Mesendoderm (in vitro differentiated cells): ENCODE measurements around the gene LRGUK.

Experiments
- DNase-seq: peaks from one replicate; pipeline ENCODE4 v3.0.0; 2013
- H2AK5ac ChIP-seq: 2 replicates; pipeline ENCODE4 v1.6.1; 2013; ENCODE audit warnings: low read length, inconsistent platforms
- H2BK120ac ChIP-seq: 2 replicates; pipeline ENCODE4 v1.6.1; 2013; ENCODE audit warnings: low read depth, mild to moderate bottlenecking, low read length, moderate library complexity, mixed read lengths
- H2BK15ac ChIP-seq: replicated peaks from 2 replicates; pipeline ENCODE4 v1.6.1; 2013; ENCODE audit warnings: low read depth, mild to moderate bottlenecking, moderate library complexity
- H2BK5ac ChIP-seq: 2 replicates; pipeline ENCODE4 v1.6.1; 2013; ENCODE audit warnings: low read length, inconsistent platforms
- H3K18ac ChIP-seq: 2 replicates; pipeline ENCODE4 v1.6.1; 2013; ENCODE audit warnings: mild to moderate bottlenecking, low read length, mixed read lengths
- H3K23ac ChIP-seq: one replicate; pipeline ENCODE4 v1.6.1; 2013; ENCODE audit warnings: low read length
- H3K27ac ChIP-seq: 2 replicates; pipeline ENCODE4 v1.5.1; 2013; ENCODE audit warnings: low read depth, mild to moderate bottlenecking, inconsistent platforms, low read length, moderate library complexity
- H3K27me3 ChIP-seq: 2 replicates; pipeline ENCODE4 v1.6.1; 2013; ENCODE audit warnings: low read length, control low read depth, mild to moderate bottlenecking, inconsistent platforms; ENCODE audit not compliant: insufficient read depth, poor library complexity
- H3K36me3 ChIP-seq: 2 replicates; pipeline ENCODE4 v1.6.1; 2013; ENCODE audit warnings: low read length, inconsistent platforms; ENCODE audit not compliant: control insufficient read depth, insufficient read depth
- H3K4ac ChIP-seq: one replicate; pipeline ENCODE4 v1.6.1; 2013; ENCODE audit warnings: low read depth, mild to moderate bottlenecking, low read length, moderate library complexity
- H3K4me1 ChIP-seq: 2 replicates; pipeline ENCODE4 v1.6.1; 2013; ENCODE audit warnings: low read depth, low read length, inconsistent platforms; ENCODE audit not compliant: control insufficient read depth
- H3K4me2 ChIP-seq: 2 replicates; pipeline ENCODE4 v1.6.1; 2013; ENCODE audit warnings: low read length
- H3K4me3 ChIP-seq: 2 replicates; pipeline ENCODE4 v1.5.1; 2013; ENCODE audit warnings: mild to moderate bottlenecking, low read length
- H3K56ac ChIP-seq: one replicate; pipeline ENCODE4 v1.6.1; 2013; ENCODE audit warnings: low read length
- H3K79me1 ChIP-seq: 2 replicates; pipeline ENCODE4 v1.6.1; 2013; ENCODE audit warnings: low read length, inconsistent platforms
- H3K79me2 ChIP-seq: 2 replicates; pipeline ENCODE4 v1.6.1; 2013; ENCODE audit warnings: mild to moderate bottlenecking, low read length; ENCODE audit not compliant: control insufficient read depth, insufficient read depth
- H3K9ac ChIP-seq: 2 replicates; pipeline ENCODE4 v1.6.1; 2013; ENCODE audit warnings: low read length, inconsistent platforms
- H4K5ac ChIP-seq: one replicate; pipeline ENCODE4 v1.6.1; 2013; ENCODE audit warnings: low read length
- H4K8ac ChIP-seq: one replicate; pipeline ENCODE4 v1.6.1; 2013; ENCODE audit warnings: low read depth, mild to moderate bottlenecking, control low read depth, low read length, moderate library complexity
- WGBS: extraction: QIAGEN DNeasy Blood & Tissue Kit; methylation state at CpG from one replicate; pipeline ENCODE4 v1.1.7; 2013; ENCODE audit warnings: low lambda C conversion rate, missing lambda C conversion rate; ENCODE audit not compliant: insufficient coverage; ENCODE audit errors: extremely low coverage; 5-methylcytosine and 5-hydroxymethylcytosine counted together

Gene LRGUK

GRCh38 chr7:134255814-134256213, 128.7 kb downstream of the LRGUK start:
- no peak overlapping the region for H3K18ac ChIP-seq
- H4K5ac ChIP-seq, result no peak overlapping the region
- DNase-seq, result peak; percentile 55
- no peak overlapping the region for H3K27ac ChIP-seq
- no peaks in the 10 kb centered on the region for H3K4me1 ChIP-seq
- H3K4me3 ChIP-seq, result no peak overlapping the region
- no peaks in the 10 kb centered on the region for H3K27me3 ChIP-seq
- H2BK15ac ChIP-seq, result no peak overlapping the region
- H2AK5ac ChIP-seq, result no peak overlapping the region
- H3K79me2 ChIP-seq, result no peaks in the 10 kb centered on the region
- H2BK120ac ChIP-seq, result no peak overlapping the region
- no peak overlapping the region for H3K56ac ChIP-seq
- no peak overlapping the region for H2BK5ac ChIP-seq
- H4K8ac ChIP-seq, result no peak overlapping the region
- no peak overlapping the region for H3K4me2 ChIP-seq
- no peaks in the 10 kb centered on the region for H3K79me1 ChIP-seq
- no peaks in the 10 kb centered on the region for H3K36me3 ChIP-seq
- no peak overlapping the region for H3K23ac ChIP-seq
- no peak overlapping the region for H3K9ac ChIP-seq
- H3K4ac ChIP-seq, result no peak overlapping the region
- WGBS, result no CpG with 5 or more reads among the region's 5 CpGs

GRCh38 chr7:134262322-134262721, 135.2 kb downstream of the LRGUK start:
- H3K4me1 ChIP-seq, result no peaks in the 10 kb centered on the region
- no peak overlapping the region for H3K23ac ChIP-seq
- no peak overlapping the region for H2BK15ac ChIP-seq
- no peak overlapping the region for H4K8ac ChIP-seq
- no peak for DNase-seq
- no peak overlapping the region for H2BK120ac ChIP-seq
- WGBS, result no CpG with 5 or more reads among the region's 4 CpGs
- no peak overlapping the region for H3K4me2 ChIP-seq
- no peak overlapping the region for H3K4ac ChIP-seq
- H2BK5ac ChIP-seq, result no peak overlapping the region
- no peak overlapping the region for H2AK5ac ChIP-seq
- H3K79me1 ChIP-seq, result no peaks in the 10 kb centered on the region
- H3K27me3 ChIP-seq, result no peaks in the 10 kb centered on the region
- no peaks in the 10 kb centered on the region for H3K36me3 ChIP-seq
- H3K4me3 ChIP-seq, result no peak overlapping the region
- H3K18ac ChIP-seq, result no peak overlapping the region
- no peak overlapping the region for H3K27ac ChIP-seq
- no peak overlapping the region for H4K5ac ChIP-seq
- no peak overlapping the region for H3K56ac ChIP-seq
- no peak overlapping the region for H3K9ac ChIP-seq
- no peaks in the 10 kb centered on the region for H3K79me2 ChIP-seq

- Histone ChIP-seq H3K23ac (peak overlapping the region; percentile 36), H3K4me2 (no peak overlapping the region), H4K5ac (no peak overlapping the region), H2BK120ac (no peak overlapping the region), H2BK5ac (no peak overlapping the region), H4K8ac (no peak overlapping the region), H3K27ac (no peak overlapping the region), H3K56ac (no peak overlapping the region), H3K4me1 (no peaks in the 10 kb centered on the region), H3K27me3 (no peaks in the 10 kb centered on the region), H3K79me2 (no peaks in the 10 kb centered on the region), H3K4ac (no peak overlapping the region), H2BK15ac (no peak overlapping the region), H3K36me3 (no peaks in the 10 kb centered on the region), H2AK5ac (no peak overlapping the region), H3K79me1 (no peaks in the 10 kb centered on the region), H3K18ac (no peak overlapping the region), H3K9ac (no peak overlapping the region), H3K4me3 (no peak overlapping the region)
- WGBS, result no CpG with 5 or more reads among the region's 5 CpGs
- no peak for DNase-seq
Observed at GRCh38 chr7:134276951-134277350, 149.8 kb downstream of the LRGUK start.

- no peak for DNase-seq
- no peaks in the 10 kb centered on the region for H3K27me3 ChIP-seq
- no peak overlapping the region for H3K56ac ChIP-seq
- H2BK15ac ChIP-seq, result no peak overlapping the region
- H2AK5ac ChIP-seq, result no peak overlapping the region
- H3K23ac ChIP-seq, result no peak overlapping the region
- no peak overlapping the region for H3K27ac ChIP-seq
- no peaks in the 10 kb centered on the region for H3K36me3 ChIP-seq
- H3K79me1 ChIP-seq, result no peaks in the 10 kb centered on the region
- no peak overlapping the region for H3K9ac ChIP-seq
- no peak overlapping the region for H2BK5ac ChIP-seq
- H3K4me1 ChIP-seq, result no peaks in the 10 kb centered on the region
- no CpG with 5 or more reads among the region's 7 CpGs for WGBS
- H3K79me2 ChIP-seq, result no peaks in the 10 kb centered on the region
- no peak overlapping the region for H3K4me3 ChIP-seq
- H2BK120ac ChIP-seq, result no peak overlapping the region
- H4K5ac ChIP-seq, result no peak overlapping the region
- no peak overlapping the region for H4K8ac ChIP-seq
- no peak overlapping the region for H3K4me2 ChIP-seq
- no peak overlapping the region for H3K18ac ChIP-seq
- H3K4ac ChIP-seq, result no peak overlapping the region
Observed at GRCh38 chr7:134278502-134279153, 151.5 kb downstream of the LRGUK start.

- H3K4me3 ChIP-seq, result no peak overlapping the region
- H3K4ac ChIP-seq, result no peak overlapping the region
- H2AK5ac ChIP-seq, result no peak overlapping the region
- no peaks in the 10 kb centered on the region for H3K36me3 ChIP-seq
- no peaks in the 10 kb centered on the region for H3K27me3 ChIP-seq
- no peak overlapping the region for H3K4me2 ChIP-seq
- H3K4me1 ChIP-seq, result no peaks in the 10 kb centered on the region
- no peak overlapping the region for H2BK5ac ChIP-seq
- H3K56ac ChIP-seq, result no peak overlapping the region
- H3K23ac ChIP-seq, result no peak overlapping the region
- no CpG with 5 or more reads among the region's 3 CpGs for WGBS
- H3K79me2 ChIP-seq, result no peaks in the 10 kb centered on the region
- no peak overlapping the region for H3K9ac ChIP-seq
- no peak overlapping the region for H2BK120ac ChIP-seq
- no peak overlapping the region for H3K18ac ChIP-seq
- H3K79me1 ChIP-seq, result no peaks in the 10 kb centered on the region
- H3K27ac ChIP-seq, result no peak overlapping the region
- H4K8ac ChIP-seq, result no peak overlapping the region
- H2BK15ac ChIP-seq, result no peak overlapping the region
- H4K5ac ChIP-seq, result no peak overlapping the region
- no peak for DNase-seq
Observed at GRCh38 chr7:134279336-134279735, 152.2 kb downstream of the LRGUK start.

- Histone ChIP-seq H2BK120ac (no peak overlapping the region), H2AK5ac (no peak overlapping the region), H3K79me1 (no peaks in the 10 kb centered on the region), H3K36me3 (no peaks in the 10 kb centered on the region), H2BK5ac (no peak overlapping the region), H3K79me2 (no peaks in the 10 kb centered on the region), H3K23ac (no peak overlapping the region), H3K4me1 (no peaks in the 10 kb centered on the region), H2BK15ac (no peak overlapping the region), H3K27ac (no peak overlapping the region), H4K8ac (no peak overlapping the region), H3K18ac (no peak overlapping the region), H3K4me3 (no peak overlapping the region), H3K4me2 (no peak overlapping the region), H3K27me3 (no peaks in the 10 kb centered on the region), H3K4ac (no peak overlapping the region), H4K5ac (no peak overlapping the region), H3K56ac (no peak overlapping the region), H3K9ac (no peak overlapping the region)
- no peak for DNase-seq
Observed at GRCh38 chr7:134279898-134280297, 152.8 kb downstream of the LRGUK start.
